Activated naive CD8-positive, alpha-beta T cell treated with anti-CD3 and anti-CD28 coated beads, Interleukin-2, amount 50 U/mL, for 24 hours (primary cell): ENCODE data around the gene QPCTL.
"Not testable (repeated sequence)": the region's sequence is repeated elsewhere in the genome, so short reads cannot be mapped to it uniquely, and the experiment has no call there.

Source experiments
- ATAC-seq: fragments of 150-1000 bp; cut with Tn5 transposase; one replicate; pipeline ENCODE4 v1.10.0; 2021
- DNase-seq: peaks from one replicate; pipeline ENCODE4 v3.0.0; 2021
- H3K27ac Mint-ChIP-seq: one replicate; pipeline ENCODE4 v1.8.0; 2021; ENCODE audit warnings: mild to moderate bottlenecking, mixed read lengths
- H3K27me3 Mint-ChIP-seq: one replicate; pipeline ENCODE4 v1.8.0; 2021; ENCODE audit warnings: mixed read lengths
- H3K36me3 Mint-ChIP-seq: one replicate; pipeline ENCODE4 v1.8.0; 2021; ENCODE audit warnings: low read depth, mixed read lengths
- H3K4me1 Mint-ChIP-seq: one replicate; pipeline ENCODE4 v1.8.0; 2021; ENCODE audit warnings: mixed read lengths
- H3K4me3 Mint-ChIP-seq: one replicate; pipeline ENCODE4 v1.8.0; 2021; ENCODE audit warnings: mild to moderate bottlenecking, moderate library complexity, mixed read lengths
- H3K9me3 Mint-ChIP-seq: one replicate; pipeline ENCODE4 v1.8.0; 2021; ENCODE audit warnings: mixed read lengths

QPCTL gene

GRCh38 chr19:45664575-45664974, 27.9 kb upstream of the QPCTL start:
- Mint-ChIP-seq H3K27me3 (peaks cover 17% of the 10 kb centered on the region), H3K27ac (no peak overlapping the region), H3K4me3 (no peak overlapping the region), H3K9me3 (no peaks in the 10 kb centered on the region), H3K36me3 (no peaks in the 10 kb centered on the region), H3K4me1 (peaks cover 23% of the 10 kb centered on the region)
- DNase-seq (no peak), ATAC-seq (no peak)

DNA sequence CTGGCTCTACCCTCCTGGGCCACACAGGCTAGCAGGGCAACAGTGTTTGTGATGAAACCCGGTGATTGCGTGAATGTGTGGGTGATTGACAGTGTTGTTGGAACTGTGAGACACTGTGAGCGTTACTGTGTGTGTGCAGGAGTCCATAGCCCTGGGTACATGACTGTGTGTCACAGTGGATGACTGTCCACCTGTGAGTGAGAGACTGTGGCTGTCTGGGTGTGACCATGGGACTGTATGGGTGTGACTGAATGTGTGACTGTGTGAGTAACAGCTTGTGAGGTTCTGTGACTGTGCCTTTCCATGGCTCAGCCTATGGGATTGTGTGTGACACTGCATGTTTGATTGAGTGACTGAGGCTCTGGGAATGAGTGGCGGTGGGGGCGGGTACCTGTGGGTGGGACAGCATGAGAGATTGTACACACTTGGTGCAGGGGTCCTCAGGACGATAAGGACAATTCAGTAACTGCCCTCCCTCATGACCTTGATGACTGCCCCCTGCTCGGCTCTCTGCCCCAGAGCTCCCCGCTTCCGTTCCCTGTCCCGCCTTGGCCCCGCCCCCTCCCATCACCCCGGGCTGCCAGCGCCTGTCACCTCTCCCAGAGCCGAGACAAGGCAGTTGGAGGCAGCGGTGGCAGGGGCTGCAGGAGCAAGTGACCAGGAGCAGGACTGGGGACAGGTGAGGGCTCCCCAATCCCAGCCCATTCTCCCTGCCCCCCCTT, 24.7 kb upstream of the QPCTL start, which contains the start of gene GIPR:
Gene GIPR, plus strand, starts transcription at position 602 of the 722 bp plus-strand sequence. CDS start 1,300 bp downstream, outside the sequence.
- DNase-seq (peak; percentile 76), ATAC-seq (peak; percentile 98)
- Mint-ChIP-seq H3K9me3 (no peaks in the 10 kb centered on the region), H3K27ac (peak within 1 kb of the TSS; percentile 76), H3K36me3 (no peaks in the 10 kb centered on the region), H3K4me1 (peaks cover 33% of the 10 kb centered on the region), H3K4me3 (peak within 1 kb of the TSS; percentile 80), H3K27me3 (peaks cover 23% of the 10 kb centered on the region)

GRCh38 chr19:45668342-45668871, 24.1 kb upstream of the QPCTL start:
- DNase-seq (peak; percentile 40), ATAC-seq (no peak)
- peak overlapping the region; percentile 80 for H3K4me3 Mint-ChIP-seq
- H3K27me3 Mint-ChIP-seq: peaks cover 23% of the 10 kb centered on the region
- peaks cover 33% of the 10 kb centered on the region for H3K4me1 Mint-ChIP-seq
- H3K27ac Mint-ChIP-seq: peak overlapping the region; percentile 76
- no peaks in the 10 kb centered on the region for H3K9me3 Mint-ChIP-seq
- no peaks in the 10 kb centered on the region for H3K36me3 Mint-ChIP-seq

GRCh38 chr19:45670670-45671453, 21.6 kb upstream of the QPCTL start:
- peak; percentile 84 for DNase-seq
- Mint-ChIP-seq H3K27ac (no peak overlapping the region), H3K27me3 (peaks cover 23% of the 10 kb centered on the region), H3K4me1 (peaks cover 33% of the 10 kb centered on the region), H3K4me3 (peak overlapping the region; percentile 40), H3K36me3 (no peaks in the 10 kb centered on the region), H3K9me3 (no peaks in the 10 kb centered on the region)
- ATAC-seq: peak; percentile 5

DNA sequence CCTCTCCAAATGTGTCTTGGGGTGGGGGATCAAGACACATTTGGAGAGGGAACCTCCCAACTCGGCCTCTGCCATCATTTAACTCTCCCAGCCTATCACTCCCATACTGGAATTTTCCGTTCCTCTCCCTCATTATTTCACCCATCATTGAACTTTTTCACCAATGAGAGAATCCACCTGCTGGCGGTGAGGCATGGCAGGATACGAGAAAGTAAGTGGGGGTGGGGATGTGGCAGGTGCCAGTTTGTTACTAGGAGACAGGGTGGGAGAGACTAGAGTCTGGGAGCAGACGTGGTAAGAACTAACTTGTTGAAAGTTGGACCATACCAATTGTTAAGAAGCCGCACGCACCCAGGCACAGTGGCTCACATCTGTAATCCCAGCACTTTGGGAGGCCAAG, 17.5 kb upstream of the QPCTL start:
- Mint-ChIP-seq H3K9me3 (no peaks in the 10 kb centered on the region), H3K27ac (peak overlapping the region; percentile 17), H3K36me3 (no peaks in the 10 kb centered on the region), H3K4me3 (no peak overlapping the region), H3K27me3 (peaks cover 18% of the 10 kb centered on the region), H3K4me1 (peaks cover 22% of the 10 kb centered on the region)
- ATAC-seq (no peak), DNase-seq (no peak)

DNA sequence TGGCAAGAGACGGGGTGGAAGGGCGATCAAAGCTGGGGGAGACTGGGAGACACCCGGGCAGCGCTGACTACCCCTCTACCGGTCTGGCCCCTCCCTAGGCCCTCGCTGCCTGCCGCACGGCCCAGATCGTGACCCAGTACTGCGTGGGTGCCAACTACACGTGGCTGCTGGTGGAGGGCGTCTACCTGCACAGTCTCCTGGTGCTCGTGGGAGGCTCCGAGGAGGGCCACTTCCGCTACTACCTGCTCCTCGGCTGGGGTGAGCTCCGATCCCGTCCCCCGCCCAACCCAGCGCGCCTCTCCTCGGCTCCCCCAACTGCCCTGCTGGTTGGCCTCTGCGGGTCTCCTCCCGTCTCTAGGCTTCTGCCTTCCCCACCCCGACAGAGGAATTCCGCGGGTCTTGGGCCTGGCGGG, 15.6 kb upstream of the QPCTL start:
- peaks cover 18% of the 10 kb centered on the region for H3K4me1 Mint-ChIP-seq
- peak; percentile 49 for DNase-seq
- peaks cover 8% of the 10 kb centered on the region for H3K27me3 Mint-ChIP-seq
- H3K27ac Mint-ChIP-seq: no peak overlapping the region
- peak; percentile 31 for ATAC-seq
- H3K9me3 Mint-ChIP-seq: no peaks in the 10 kb centered on the region
- peak overlapping the region; percentile 67 for H3K4me3 Mint-ChIP-seq
- H3K36me3 Mint-ChIP-seq: peaks cover under 1% of the 10 kb centered on the region

DNA sequence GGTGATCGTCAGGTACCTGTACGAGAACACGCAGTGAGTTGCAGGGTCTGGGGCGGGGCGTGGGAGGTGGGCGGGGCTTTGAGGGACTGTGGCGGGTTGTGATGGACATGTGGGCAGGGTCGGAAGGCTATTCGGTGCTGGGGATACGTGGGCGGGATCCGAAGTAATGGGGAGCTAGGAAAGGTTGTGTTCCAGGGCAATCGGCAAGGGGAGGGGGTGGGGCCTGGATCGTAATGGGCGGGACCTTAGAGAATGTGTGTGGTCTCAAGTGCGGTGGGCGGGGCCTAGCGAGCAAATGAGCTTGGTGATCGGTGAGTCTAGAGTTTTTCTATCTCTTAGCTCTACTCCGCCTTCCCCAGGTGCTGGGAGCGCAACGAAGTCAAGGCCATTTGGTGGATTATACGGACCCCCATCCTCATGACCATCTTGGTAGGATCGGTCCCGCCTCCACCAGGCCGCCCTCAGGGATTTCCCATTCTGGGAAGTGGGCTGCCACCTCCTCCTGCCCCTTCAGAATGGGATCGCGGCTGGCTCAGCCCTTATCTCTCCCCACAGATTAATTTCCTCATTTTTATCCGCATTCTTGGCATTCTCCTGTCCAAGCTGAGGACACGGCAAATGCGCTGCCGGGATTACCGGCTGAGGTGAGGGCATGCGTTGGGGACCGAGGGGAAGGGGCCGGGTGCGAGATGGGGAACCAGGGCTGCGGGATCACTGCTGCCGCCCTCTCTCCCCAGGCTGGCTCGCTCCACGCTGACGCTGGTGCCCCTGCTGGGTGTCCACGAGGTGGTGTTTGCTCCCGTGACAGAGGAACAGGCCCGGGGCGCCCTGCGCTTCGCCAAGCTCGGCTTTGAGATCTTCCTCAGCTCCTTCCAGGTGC, 14.9 kb upstream of the QPCTL start:
- peak overlapping the region; percentile 67 for H3K4me3 Mint-ChIP-seq
- no peaks in the 10 kb centered on the region for H3K9me3 Mint-ChIP-seq
- H3K4me1 Mint-ChIP-seq: peaks cover 20% of the 10 kb centered on the region
- ATAC-seq (peak; percentile 58), DNase-seq (peak; percentile 85)
- peaks cover 3% of the 10 kb centered on the region for H3K36me3 Mint-ChIP-seq
- peaks cover 8% of the 10 kb centered on the region for H3K27me3 Mint-ChIP-seq
- H3K27ac Mint-ChIP-seq: no peak overlapping the region

DNA sequence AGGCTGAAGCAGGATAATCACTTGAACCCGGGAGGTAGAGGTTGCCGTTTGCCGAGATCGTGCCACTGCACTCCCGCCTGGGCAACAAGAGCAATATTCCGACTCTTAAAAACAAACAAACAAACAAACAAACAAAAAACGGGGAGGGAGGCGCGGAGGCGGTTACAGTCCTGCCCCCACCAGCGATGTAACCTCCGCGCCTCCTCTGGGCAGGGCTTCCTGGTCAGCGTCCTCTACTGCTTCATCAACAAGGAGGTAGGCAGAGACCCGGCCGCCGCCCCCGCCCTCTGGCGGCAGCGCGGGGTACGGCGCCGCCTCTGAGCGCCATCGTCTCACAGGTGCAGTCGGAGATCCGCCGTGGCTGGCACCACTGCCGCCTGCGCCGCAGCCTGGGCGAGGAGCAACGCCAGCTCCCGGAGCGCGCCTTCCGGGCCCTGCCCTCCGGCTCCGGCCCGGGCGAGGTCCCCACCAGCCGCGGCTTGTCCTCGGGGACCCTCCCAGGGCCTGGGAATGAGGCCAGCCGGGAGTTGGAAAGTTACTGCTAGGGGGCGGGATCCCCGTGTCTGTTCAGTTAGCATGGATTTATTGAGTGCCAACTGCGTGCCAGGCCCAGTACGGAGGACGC, 11.0 kb upstream of the QPCTL start:
- H3K36me3 Mint-ChIP-seq: peaks cover 22% of the 10 kb centered on the region
- H3K27me3 Mint-ChIP-seq: peaks cover 6% of the 10 kb centered on the region
- H3K4me3 Mint-ChIP-seq: peak overlapping the region; percentile 68
- DNase-seq (peak; percentile 89), ATAC-seq (peak; percentile 88)
- H3K27ac Mint-ChIP-seq: no peak overlapping the region
- no peaks in the 10 kb centered on the region for H3K9me3 Mint-ChIP-seq
- H3K4me1 Mint-ChIP-seq: peaks cover 17% of the 10 kb centered on the region

DNA sequence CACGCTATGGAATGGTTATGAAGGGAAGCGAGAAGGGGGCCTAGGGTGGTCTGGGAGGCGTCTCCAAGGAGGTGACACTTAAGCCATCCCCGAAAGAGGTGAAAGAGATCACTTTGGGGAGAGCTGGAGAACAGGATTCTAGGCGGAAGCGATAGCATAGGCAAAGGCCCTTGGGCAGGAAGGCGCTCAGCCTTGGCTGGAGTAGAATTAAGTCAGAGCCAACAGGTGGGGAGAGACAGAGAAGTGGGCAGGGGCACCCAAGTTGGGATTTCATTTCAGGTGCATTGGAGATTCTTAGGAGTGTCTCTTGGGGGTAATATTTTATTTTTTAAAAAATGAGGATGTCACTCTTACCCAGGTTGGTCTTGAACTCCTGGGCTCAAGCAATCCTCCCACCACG, 10.3 kb upstream of the QPCTL start:
- no peak overlapping the region for H3K4me3 Mint-ChIP-seq
- H3K36me3 Mint-ChIP-seq: peaks cover 27% of the 10 kb centered on the region
- no peak overlapping the region for H3K27ac Mint-ChIP-seq
- peaks cover 6% of the 10 kb centered on the region for H3K27me3 Mint-ChIP-seq
- peaks cover 14% of the 10 kb centered on the region for H3K4me1 Mint-ChIP-seq
- ATAC-seq (no peak), DNase-seq (no peak)
- H3K9me3 Mint-ChIP-seq: no peaks in the 10 kb centered on the region

DNA sequence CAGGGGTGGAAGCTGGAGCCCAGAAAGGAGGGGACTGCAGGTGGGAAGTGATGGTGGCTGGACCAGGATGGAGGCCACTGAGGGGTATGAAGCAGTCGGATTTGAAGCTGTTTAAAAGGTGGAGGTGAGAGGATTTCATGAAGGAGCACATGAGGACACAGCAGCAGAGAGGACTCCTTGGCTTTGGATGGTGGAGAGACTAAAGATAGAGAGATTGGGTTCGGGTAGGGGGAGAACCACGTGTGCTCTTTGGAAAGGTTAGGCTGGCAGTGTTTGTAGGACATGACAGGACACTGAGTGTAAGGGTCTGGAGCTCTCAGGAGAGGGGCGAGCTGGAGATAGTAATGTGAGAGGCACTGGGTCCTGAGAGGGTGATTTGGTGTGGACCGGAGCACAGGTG, 9.6 kb upstream of the QPCTL start:
- Mint-ChIP-seq H3K4me1 (peaks cover 9% of the 10 kb centered on the region), H3K27me3 (peaks cover 1% of the 10 kb centered on the region), H3K36me3 (peaks cover 32% of the 10 kb centered on the region), H3K9me3 (no peaks in the 10 kb centered on the region), H3K27ac (no peak overlapping the region), H3K4me3 (no peak overlapping the region)
- DNase-seq: no peak
- ATAC-seq: no peak

- H3K4me1 Mint-ChIP-seq: peaks cover 18% of the 10 kb centered on the region
- H3K27me3 Mint-ChIP-seq, H3K4me3 Mint-ChIP-seq, H3K27ac Mint-ChIP-seq, DNase-seq, ATAC-seq, H3K9me3 Mint-ChIP-seq: not testable (repeated sequence)
- peaks cover 44% of the 10 kb centered on the region for H3K36me3 Mint-ChIP-seq
Measured at GRCh38 chr19:45685045-45685444, 7.4 kb upstream of the QPCTL start.

DNA sequence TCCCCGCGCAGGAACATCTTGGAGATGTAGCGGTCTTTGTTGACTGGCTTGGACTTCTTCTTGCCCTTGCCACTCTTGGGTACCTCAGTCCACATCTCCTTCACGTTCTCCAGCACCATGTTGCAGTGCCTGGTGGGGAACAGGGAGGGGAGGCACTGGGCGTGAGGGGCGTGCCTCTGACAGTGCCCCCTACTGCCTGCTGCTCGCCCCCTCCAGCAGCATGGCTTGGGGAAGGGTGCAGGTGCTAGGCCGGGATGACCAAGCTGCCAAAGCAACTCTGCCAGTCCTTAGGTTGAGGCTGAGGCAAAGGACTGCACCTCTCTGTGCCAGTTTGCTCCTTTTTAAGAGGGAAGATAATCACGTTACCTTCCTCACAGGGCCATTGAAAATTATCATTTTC, 4.9 kb upstream of the QPCTL start:
- Mint-ChIP-seq H3K27ac (no peak overlapping the region), H3K27me3 (no peaks in the 10 kb centered on the region), H3K4me1 (peaks cover 29% of the 10 kb centered on the region), H3K9me3 (no peaks in the 10 kb centered on the region), H3K4me3 (no peak overlapping the region), H3K36me3 (peaks cover 49% of the 10 kb centered on the region)
- no peak for DNase-seq
- no peak for ATAC-seq

DNA sequence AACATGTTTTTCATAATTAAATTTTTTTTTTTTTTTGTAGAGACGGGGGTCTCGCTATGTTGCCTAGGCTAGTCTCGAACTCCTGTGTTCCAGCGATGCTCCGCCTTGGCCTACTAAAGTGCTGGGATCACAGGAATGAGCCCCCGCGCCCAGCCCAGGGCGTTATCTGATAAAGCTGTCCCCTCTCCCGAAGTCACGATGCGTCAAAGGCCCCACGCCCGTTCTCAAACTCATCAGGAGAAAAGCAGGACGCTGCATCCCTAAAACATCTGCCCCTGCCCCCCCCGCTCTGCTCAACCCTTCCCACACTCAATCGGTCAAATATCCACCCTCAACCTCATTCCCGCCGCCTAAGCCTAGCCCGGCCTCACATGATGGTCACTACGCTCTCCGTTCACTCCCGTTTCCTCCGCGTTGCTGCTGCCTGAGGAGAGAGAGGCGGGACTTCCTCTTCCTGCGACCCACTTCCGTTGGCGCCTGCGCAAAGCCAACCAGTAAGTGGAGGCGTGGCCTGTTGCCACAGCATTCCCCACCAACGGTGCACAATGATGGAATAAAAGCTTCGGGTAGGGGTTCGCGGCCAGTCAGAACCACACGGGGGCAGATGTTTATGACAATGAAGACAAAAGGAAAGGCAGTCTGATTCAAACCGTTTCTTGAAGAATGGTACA, 815 bp upstream of the QPCTL start, which contains the start of gene SNRPD2:
Gene SNRPD2, minus strand, starts transcription at position 438 of the 671 bp plus-strand sequence. Its CDS starts 65 bp downstream, at position 373.
- ATAC-seq: peak; percentile 35

More for the DNA sequence above, 815 bp upstream of the QPCTL start, which contains the start of gene SNRPD2:
- Mint-ChIP-seq H3K27me3 (no peaks in the 10 kb centered on the region), H3K4me3 (peak within 1 kb of the TSS; percentile 99), H3K9me3 (no peaks in the 10 kb centered on the region), H3K27ac (peak within 1 kb of the TSS; percentile 100), H3K36me3 (peaks cover 53% of the 10 kb centered on the region), H3K4me1 (peaks cover 46% of the 10 kb centered on the region)
- peak; percentile 95 for DNase-seq
